Forelimb muscle (tissue), 1 donor: ENCODE results near the gene KIF22. TPM values are rescaled to one million over a fixed set of nuclear protein-coding genes. Genes with fewer than 3 reads are reported as not detected.

ENCODE experiments used
- DNase-seq: peaks from one replicate; pipeline ENCODE4 v3.0.0-alpha.2; 2013; ENCODE audit warnings: low read depth
- polyA plus RNA-seq: library from polyadenylated mRNA; unstranded; fragments of 120-200 nt; gene quantifications from one replicate; pipeline ENCODE4 v1.2.1, GENCODE V29; 2013; ENCODE audit not compliant: insufficient read length

KIF22 gene
- polyA plus RNA-seq, 1 donor, result 24.9 TPM

DNA sequence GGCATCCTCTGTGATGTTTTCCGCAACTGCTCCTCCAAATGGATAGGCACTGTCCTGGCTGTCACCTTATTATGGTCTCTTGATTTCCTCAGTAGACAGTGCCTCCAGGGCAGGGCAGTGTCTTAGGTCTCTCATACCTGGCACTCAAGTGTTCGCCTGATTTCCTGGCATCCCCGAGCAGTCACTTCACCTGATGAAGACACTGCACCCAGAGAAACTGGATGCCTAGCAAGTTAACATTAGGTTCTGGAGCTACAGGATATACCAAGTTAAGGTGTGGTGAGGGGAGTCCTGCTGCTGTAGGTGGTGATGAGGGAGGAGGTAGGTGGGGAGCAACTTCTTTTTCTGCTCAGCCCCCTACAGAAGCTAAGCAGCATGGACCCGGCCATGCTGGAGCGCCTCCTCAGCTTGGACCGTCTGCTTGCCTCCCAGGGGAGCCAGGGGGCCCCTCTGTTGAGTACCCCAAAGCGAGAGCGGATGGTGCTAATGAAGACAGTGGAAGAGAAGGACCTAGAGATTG, 11.9 kb downstream of the KIF22 start:
- DNase-seq, result no peak

- no peak for DNase-seq
Observed at GRCh38 chr16:29804020-29804419, 13.5 kb downstream of the KIF22 start.

- no peak for DNase-seq
Observed at GRCh38 chr16:29804455-29805231, 14.1 kb downstream of the KIF22 start.

DNA sequence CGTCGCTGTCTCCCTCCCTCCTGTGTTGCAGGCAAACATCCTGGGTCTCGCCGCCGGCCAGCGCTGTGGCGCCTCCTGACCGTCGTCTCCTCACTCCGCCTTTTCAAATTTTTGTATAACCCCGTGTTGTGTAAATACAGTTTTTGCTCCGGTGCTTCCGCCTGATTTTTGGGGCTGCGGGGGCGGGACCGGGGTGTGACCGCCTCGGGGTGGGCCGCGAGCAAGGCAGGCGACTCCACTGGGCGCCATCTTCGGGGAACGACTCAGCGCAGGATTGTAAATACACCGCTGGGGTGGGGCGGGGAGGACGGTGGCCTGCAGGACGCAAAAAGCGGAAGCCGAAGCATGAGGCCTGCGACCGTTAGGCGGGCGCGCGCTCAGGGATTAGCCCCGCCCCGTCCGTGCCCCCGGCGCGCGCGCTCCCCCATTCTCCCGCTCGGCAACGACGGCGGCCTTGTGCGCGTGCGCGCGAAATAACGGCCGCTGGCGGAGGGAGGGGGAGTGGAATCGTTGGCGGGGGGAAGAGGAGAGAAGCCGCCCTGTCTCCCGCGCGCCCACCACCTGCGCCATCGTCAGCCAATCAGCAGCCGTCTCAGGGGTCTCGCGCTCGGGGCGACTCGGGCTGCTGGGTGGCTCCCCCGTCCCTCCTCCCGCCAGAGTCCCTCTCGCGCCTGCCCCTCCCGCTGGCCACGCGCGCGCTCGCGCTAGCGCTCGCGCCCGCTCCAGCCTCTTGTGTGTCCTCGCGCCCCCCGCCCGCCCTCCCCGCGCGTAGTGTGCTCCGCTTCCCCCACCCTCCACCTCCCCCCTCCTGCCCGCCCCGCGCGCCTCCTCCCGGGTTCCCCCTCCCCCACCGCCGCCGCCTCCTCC, 14.9 kb downstream of the KIF22 start:
- peak; percentile 90 for DNase-seq

GRCh38 chr16:29806099-29806579, 15.6 kb downstream of the KIF22 start, which contains the start of gene MAZ:
MAZ (plus strand) TSS chr16:29806529; CDS start chr16:29806702, 173 bp downstream.
- DNase-seq, result no peak

- no peak for DNase-seq
Observed at GRCh38 chr16:29806641-29807425, 16.3 kb downstream of the KIF22 start.

- no peak for DNase-seq
Observed at GRCh38 chr16:29807426-29808218, 17.1 kb downstream of the KIF22 start.

- DNase-seq, result no peak
Observed at GRCh38 chr16:29808219-29808900, 17.8 kb downstream of the KIF22 start.

DNA sequence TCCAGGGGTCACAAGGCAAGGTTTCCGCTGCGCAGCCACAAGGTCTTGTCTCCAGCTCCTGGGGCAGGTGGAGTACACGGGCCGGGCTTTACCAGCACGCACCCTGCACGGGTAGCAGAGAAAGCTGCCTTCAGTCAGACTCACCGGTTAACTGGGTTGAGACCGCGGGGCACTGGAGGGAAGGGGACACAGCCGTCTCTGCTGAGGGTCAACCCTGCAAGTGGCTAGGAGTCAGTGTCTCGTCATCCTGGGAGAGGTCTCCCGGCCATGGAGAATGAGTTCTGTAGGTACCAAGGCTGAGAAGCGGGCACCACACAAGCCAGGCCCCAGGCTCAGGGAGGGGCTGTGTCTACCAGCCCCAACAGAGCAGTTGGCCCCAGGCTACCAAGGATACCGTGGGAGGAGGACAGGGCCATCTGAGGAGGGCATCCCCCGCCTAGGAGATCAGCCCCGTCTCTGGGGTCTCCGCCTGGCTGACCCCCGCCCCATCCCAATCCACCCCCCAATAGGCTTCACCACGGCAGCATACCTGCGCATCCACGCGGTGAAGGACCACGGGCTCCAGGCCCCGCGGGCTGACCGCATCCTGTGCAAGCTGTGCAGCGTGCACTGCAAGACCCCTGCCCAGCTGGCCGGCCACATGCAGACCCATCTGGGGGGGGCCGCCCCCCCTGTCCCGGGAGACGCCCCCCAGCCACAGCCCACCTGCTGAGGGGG, 18.6 kb downstream of the KIF22 start:
- DNase-seq, result no peak

GRCh38 chr16:29809850-29810698, 19.5 kb downstream of the KIF22 start:
- no peak for DNase-seq

DNA sequence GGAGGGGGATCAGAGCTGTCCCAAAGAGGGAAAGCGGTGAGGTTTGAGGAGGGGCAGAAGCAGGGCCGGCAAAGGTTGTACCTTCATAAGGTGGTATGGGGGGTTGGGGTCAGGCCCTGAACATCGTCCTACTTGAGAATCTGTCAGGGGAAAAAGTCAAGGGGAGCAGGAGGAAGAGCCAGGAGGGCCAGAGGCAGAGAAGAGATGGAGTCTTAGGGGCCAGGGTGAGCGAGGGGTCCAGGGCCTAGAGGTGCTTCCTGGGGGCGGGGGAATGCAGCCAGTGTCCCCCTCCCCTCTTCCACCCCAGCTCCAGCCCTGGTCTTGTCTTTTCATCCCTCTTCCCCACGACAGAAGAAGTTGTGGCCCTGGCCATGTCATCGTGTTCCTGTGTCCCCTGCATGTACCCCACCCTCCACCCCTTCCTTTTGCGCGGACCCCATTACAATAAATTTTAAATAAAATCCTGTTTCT, 20.2 kb downstream of the KIF22 start:
- DNase-seq, result no peak

DNA sequence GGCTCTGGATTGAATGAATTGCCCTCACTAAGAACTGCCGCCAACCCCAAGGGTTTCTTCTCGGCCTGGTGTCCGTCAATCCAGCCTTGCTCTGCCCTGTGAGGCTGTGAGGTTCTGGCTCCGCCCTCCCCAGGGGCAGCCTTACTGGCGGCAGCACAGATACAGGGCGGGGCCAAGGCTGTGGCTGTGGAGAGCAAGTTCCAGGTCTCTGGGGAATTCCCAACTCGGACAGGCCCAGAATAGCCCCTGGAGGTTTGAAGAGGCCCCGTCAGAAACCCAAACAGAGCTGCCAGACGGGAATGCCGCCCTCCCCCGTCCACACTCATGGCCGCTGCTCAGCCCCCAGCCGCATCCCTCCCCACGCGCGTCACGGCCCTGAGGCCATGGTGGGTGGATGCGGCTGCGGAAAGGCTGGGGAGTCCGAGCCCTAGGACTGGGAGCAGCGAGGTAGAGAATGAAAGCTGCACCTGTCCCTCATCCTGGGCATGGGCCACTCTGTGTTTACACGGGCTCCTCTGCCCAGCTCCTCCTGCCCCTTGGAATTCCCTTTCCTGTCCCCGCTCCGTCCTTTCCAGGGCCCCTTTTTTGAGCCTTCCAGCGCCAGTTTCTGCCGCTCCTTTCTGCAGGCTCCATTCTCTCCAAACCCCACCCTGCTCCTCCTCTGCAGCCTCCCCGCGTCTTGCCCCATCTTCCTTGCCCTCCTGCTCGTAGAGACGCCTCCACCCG, 20.8 kb downstream of the KIF22 start:
- DNase-seq, result no peak

DNA sequence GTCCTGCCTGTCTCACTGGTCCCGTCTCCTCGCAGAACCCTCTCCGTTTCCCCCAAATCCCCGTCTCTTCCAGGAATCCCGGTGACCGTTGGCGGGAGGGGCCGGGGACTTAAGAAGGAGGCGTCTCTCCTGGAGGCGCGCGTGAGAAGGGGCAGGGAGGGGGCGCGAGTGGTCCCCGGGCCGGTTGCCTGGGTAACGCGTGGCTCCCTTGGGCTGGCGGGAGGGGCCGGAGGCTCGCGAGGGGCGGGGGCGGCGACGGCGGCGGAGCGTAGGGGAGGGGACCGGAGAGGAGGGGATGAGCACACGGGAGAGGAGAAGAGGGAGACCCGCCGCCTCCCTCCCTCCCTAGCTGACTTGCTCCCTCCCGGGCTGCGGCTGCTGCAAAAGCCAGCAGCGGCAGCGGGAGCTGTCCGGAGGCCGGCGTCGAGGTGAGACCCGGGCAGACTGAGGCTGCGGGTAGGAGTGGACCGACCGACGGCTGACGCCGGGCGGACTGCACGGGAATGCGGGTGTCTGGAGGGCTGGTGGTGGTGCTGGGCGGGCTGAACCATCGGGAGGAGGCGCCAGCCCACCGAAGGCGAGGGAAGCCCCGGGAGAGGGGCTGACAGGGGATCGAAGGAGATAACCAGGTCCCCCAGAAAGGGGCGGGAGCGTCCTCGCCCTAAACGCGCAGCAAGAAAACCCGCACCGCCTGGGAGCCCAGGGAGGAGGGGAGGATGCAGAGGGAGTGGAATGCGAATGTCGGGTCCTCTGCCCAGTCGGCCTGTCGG, 21.5 kb downstream of the KIF22 start, which contains the start of gene PRRT2:
Gene PRRT2 (plus strand): TSS at position 298 of the 770 bp plus-strand sequence. CDS start 862 bp downstream, outside the sequence.
- no peak for DNase-seq

- no peak for DNase-seq
Observed at GRCh38 chr16:29812754-29813643, 22.4 kb downstream of the KIF22 start.

DNA sequence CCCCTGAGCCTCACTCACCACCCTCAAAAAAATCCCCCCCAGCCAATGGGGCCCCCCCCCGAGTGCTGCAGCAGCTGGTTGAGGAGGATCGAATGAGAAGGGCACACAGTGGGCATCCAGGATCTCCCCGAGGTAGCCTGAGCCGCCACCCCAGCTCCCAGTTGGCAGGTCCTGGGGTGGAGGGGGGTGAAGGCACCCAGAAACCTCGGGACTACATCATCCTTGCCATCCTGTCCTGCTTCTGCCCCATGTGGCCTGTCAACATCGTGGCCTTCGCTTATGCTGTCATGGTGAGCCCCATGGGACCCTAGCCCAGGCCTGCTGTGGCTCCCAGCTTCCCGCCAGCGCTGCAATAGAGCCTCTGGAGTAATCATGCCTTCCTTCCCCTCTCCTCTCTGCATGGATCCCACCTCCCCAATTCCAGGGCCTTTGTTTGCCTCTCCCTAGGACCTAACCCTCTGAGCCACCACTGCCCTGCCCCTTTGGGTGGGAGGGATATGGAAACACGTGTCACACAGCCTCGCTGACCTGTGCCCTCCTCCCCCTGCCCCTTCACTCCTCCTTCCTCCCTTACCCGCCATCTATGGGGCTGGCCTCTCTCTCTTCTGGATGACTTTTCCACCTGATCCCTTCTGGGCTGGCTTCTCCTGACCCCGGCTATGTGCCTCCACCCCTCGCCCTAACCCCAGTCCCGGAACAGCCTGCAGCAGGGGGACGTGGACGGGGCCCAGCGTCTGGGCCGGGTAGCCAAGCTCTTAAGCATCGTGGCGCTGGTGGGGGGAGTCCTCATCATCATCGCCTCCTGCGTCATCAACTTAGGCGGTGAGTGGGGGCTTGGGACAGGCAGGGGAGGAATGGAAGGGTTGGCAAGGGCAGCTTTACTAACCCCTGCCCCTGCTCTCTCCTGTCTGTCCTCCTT, 23.4 kb downstream of the KIF22 start:
- DNase-seq, result no peak
